ENCODE results near the gene DNAH8.

The DNAH8 gene

DNA sequence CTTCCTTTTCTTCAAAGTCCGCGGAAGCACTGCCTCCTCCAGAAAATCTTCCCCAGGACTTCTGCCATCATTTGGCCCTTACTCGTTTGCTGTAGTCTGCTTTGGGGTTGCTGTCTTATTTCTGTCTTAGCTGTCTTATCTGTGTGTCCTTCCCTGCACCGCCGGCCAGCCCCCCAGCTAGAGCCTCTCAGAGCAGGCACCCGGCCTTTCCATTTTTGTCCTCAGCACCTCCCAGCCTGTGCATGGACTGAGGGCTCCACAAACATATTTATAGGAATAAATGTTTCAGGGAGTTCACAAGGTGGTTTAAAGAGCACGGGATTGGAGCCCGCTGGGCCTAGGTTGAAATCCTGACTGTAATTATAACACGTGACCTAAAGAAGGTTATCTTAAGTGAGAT is 341.6 kb downstream of the DNAH8 start:
- H3F3A ChIP-seq (ENCODE audit: insufficient read depth), result no peaks in the 10 kb centered on the region
- TF ChIP-seq, protein P1, sequence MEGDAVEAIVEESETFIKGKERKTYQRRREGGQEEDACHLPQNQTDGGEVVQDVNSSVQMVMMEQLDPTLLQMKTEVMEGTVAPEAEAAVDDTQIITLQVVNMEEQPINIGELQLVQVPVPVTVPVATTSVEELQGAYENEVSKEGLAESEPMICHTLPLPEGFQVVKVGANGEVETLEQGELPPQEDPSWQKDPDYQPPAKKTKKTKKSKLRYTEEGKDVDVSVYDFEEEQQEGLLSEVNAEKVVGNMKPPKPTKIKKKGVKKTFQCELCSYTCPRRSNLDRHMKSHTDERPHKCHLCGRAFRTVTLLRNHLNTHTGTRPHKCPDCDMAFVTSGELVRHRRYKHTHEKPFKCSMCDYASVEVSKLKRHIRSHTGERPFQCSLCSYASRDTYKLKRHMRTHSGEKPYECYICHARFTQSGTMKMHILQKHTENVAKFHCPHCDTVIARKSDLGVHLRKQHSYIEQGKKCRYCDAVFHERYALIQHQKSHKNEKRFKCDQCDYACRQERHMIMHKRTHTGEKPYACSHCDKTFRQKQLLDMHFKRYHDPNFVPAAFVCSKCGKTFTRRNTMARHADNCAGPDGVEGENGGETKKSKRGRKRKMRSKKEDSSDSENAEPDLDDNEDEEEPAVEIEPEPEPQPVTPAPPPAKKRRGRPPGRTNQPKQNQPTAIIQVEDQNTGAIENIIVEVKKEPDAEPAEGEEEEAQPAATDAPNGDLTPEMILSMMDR (IDR thresholded peaks at IDR 0.05; ENCODE audit: insufficient read depth, low read length, poor library complexity, severe bottlenecking), result no peak
- no peak for TF ChIP-seq EZH2phosphoT487 (conservative IDR thresholded peaks at IDR 0.05; ENCODE audit: low read length)
- H3K36me3 ChIP-seq (ENCODE audit: low read length), result no peaks in the 10 kb centered on the region
- no peak overlapping the region for H2AFZ ChIP-seq (ENCODE audit: low read depth, low read length, severe bottlenecking)
- no peak overlapping the region for H3K27ac ChIP-seq (ENCODE audit: low read depth, low read length)
- H3K9ac ChIP-seq (ENCODE audit: low read length), result no peak overlapping the region
- H4K20me1 ChIP-seq (ENCODE audit: low read depth, low read length), result no peaks in the 10 kb centered on the region
- no peaks in the 10 kb centered on the region for H3K9me3 ChIP-seq (ENCODE audit: insufficient read depth, low read length)
- H3K9me2 ChIP-seq (replicated peaks; ENCODE audit: insufficient read depth, low read length), result no peaks in the 10 kb centered on the region
- H3K4me2 ChIP-seq (ENCODE audit: low read depth, low read length, poor library complexity, severe bottlenecking), result no peak overlapping the region
- no peak overlapping the region for H3K4me3 ChIP-seq (ENCODE audit: insufficient read depth, low read length, poor library complexity, severe bottlenecking)
- H3K79me2 ChIP-seq (ENCODE audit: insufficient read depth, low read length), result no peaks in the 10 kb centered on the region
- no peaks in the 10 kb centered on the region for H3K27me3 ChIP-seq (ENCODE audit: low read length)

DNA sequence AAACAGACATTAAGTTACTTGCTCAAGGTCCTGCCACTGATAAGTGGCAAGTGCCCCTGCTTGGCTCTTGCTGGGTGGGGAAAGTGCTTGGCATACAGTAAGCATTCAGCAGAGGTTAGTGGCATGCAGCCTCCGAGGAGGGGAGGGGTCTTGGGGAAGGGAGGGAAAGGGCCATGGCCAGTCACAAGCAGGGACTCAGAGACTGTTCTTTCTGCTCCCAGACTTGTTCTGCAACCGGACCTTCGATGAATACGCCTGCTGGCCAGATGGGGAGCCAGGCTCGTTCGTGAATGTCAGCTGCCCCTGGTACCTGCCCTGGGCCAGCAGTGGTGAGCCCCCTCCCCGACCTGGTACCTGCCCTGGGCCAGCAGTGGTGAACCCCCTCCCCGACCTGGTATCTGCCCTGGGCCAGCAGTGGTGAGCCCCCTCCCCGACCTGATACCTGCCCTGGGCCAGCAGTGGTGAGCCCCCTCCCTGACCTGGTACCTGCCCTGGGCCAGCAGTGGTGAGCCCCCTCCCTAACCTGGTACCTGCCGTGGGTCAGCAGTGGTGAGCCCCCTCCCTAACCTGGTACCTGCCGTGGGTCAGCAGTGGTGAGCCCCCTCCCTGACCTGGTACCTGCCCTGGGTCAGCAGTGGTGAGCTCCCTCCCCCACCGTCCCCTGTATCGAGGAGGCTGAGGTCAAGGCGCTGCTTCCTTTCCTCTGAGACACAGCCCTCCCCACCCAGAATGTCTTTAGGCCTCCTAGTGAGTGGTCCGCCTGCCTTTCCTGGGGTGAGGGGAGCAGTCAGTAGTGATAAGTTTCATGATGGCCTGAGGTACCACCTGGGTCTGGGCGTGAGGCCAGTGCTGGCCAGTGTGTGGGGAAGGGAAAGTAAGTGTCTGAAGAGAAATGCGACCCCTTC is 342.4 kb downstream of the DNAH8 start:
- Histone ChIP-seq H3K27me3 (ENCODE audit: low read length) (no peaks in the 10 kb centered on the region), H4K20me1 (ENCODE audit: low read depth, low read length) (no peaks in the 10 kb centered on the region), H3K36me3 (ENCODE audit: low read length) (no peaks in the 10 kb centered on the region), H3K4me3 (ENCODE audit: insufficient read depth, low read length, poor library complexity, severe bottlenecking) (no peak overlapping the region), H3K79me2 (ENCODE audit: insufficient read depth, low read length) (no peaks in the 10 kb centered on the region), H2AFZ (ENCODE audit: low read depth, low read length, severe bottlenecking) (no peak overlapping the region), H3K4me2 (ENCODE audit: low read depth, low read length, poor library complexity, severe bottlenecking) (no peak overlapping the region), H3K9ac (ENCODE audit: low read length) (no peak overlapping the region), H3K9me3 (ENCODE audit: insufficient read depth, low read length) (no peaks in the 10 kb centered on the region), H3F3A (ENCODE audit: insufficient read depth) (no peaks in the 10 kb centered on the region), H3K9me2 (replicated peaks; ENCODE audit: insufficient read depth, low read length) (no peaks in the 10 kb centered on the region), H3K27ac (ENCODE audit: low read depth, low read length) (no peak overlapping the region)
- TF ChIP-seq EZH2phosphoT487 (conservative IDR thresholded peaks at IDR 0.05; ENCODE audit: low read length), result no peak
- TF ChIP-seq, protein P1 (IDR thresholded peaks at IDR 0.05; ENCODE audit: insufficient read depth, low read length, poor library complexity, severe bottlenecking), result no peak

DNA sequence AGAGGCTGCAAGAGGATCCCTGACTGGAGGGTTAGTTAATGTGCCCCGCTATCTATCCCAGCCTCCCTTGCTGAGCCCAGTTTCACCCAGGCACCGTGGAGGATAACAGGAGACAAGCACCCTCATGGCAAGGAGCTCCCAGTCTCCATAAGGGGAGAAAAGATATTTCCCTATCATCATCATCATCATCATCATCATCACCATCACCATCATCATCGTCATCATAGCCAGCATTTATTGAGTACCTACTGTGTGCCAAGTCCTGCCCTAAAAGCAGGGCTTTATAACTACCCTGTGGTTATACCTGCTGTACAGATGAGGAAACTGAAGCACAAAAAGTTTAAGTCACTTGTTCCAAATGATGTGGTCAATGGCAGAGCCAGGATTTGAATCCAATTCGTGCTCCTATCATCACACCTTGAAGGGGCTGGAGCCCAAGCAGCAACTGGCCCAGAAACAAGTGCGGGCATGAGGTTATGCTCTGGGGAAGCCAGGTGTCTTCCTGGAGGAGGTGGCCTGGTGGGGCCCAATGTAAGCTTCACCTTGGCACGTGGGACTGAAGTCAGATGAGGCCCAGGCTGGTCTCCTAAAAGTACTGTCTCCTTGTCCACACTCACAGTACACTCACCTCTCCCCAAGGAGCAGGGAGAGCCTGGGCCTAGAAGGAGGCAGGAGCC is 343.5 kb downstream of the DNAH8 start:
- H3K9ac ChIP-seq (ENCODE audit: low read length), result no peak overlapping the region
- H3K27ac ChIP-seq (ENCODE audit: low read depth, low read length), result no peak overlapping the region
- TF ChIP-seq, protein P1 (IDR thresholded peaks at IDR 0.05; ENCODE audit: insufficient read depth, low read length, poor library complexity, severe bottlenecking), result no peak
- TF ChIP-seq EZH2phosphoT487 (conservative IDR thresholded peaks at IDR 0.05; ENCODE audit: low read length), result no peak
- H3K79me2 ChIP-seq (ENCODE audit: insufficient read depth, low read length), result no peaks in the 10 kb centered on the region
- no peaks in the 10 kb centered on the region for H3F3A ChIP-seq (ENCODE audit: insufficient read depth)
- no peak overlapping the region for H3K4me2 ChIP-seq (ENCODE audit: low read depth, low read length, poor library complexity, severe bottlenecking)
- H4K20me1 ChIP-seq (ENCODE audit: low read depth, low read length), result no peaks in the 10 kb centered on the region
- H3K4me3 ChIP-seq (ENCODE audit: insufficient read depth, low read length, poor library complexity, severe bottlenecking), result no peak overlapping the region
- no peak overlapping the region for H2AFZ ChIP-seq (ENCODE audit: low read depth, low read length, severe bottlenecking)
- no peaks in the 10 kb centered on the region for H3K9me2 ChIP-seq (replicated peaks; ENCODE audit: insufficient read depth, low read length)
- no peaks in the 10 kb centered on the region for H3K27me3 ChIP-seq (ENCODE audit: low read length)
- H3K36me3 ChIP-seq (ENCODE audit: low read length), result no peaks in the 10 kb centered on the region
- H3K9me3 ChIP-seq (ENCODE audit: insufficient read depth, low read length), result no peaks in the 10 kb centered on the region

Measured in SU-DHL-6 (cell line).